ENCODE measurements around the gene MRPL42. TPM values are rescaled to one million over a fixed set of nuclear protein-coding genes. Genes with fewer than 3 reads are reported as not detected.

The MRPL42 gene
- 36.9 and 51.0 TPM in 2 replicates for total RNA-seq

GRCh38 chr12:93467351-93468007 is at the start of gene MRPL42:
TSS of gene MRPL42 (plus strand) at chr12:93467514. CDS start at chr12:93469286, 1,772 bp downstream.

GRCh38 chr12:93441617-93442410 is 25.5 kb upstream of the MRPL42 start, which contains the start of gene UBE2N:
TSS of gene UBE2N (minus strand) at chr12:93441947. CDS start at chr12:93441884, 63 bp downstream.

Other genes with a start within 250 kb of the MRPL42 start
- gene NUDT4, start 89.6 kb upstream of the MRPL42 start, total RNA-seq: 62.0 and 62.3 TPM in 2 replicates
- 26.5 TPM in 2 replicates for gene UBE2N, start 25.6 kb upstream of the MRPL42 start, total RNA-seq
- gene SOCS2, start 105.2 kb downstream of the MRPL42 start, total RNA-seq: 32.6 and 45.1 TPM in 2 replicates
- gene CRADD, start 209.9 kb downstream of the MRPL42 start, total RNA-seq: 27.8 and 29.3 TPM in 2 replicates

Measured in cardiac ventricle fibroblast (primary cell).